SK-N-SH (cell line): Measurements from ENCODE around the gene SAMD4A.

Experiments used
- CTCF ChIP-seq: fragments of 200-600 bp; sonication (generic); IDR thresholded peaks from 2 replicates; pipeline ENCODE4 v1.6.1; 2017; ENCODE audit warnings: antibody characterized with exemption, mild to moderate bottlenecking, moderate library complexity
- POLR2AphosphoS5 ChIP-seq: IDR thresholded peaks from 2 replicates; pipeline ENCODE4 v1.6.1; 2012; ENCODE audit warnings: low read depth, low read length
- RAD21 ChIP-seq: IDR thresholded peaks from 2 replicates; pipeline ENCODE4 v1.6.1; 2012; ENCODE audit warnings: mild to moderate bottlenecking, low read length
- RFX5 ChIP-seq: IDR thresholded peaks from 2 replicates; pipeline ENCODE4 v1.6.1; 2012; ENCODE audit warnings: mild to moderate bottlenecking, improper control_type of control experiment, low read length
- RXRA ChIP-seq: IDR thresholded peaks from 2 replicates; pipeline ENCODE4 v1.4.0; 2012; ENCODE audit warnings: low read depth, mild to moderate bottlenecking, borderline replicate concordance
- TEAD4 ChIP-seq: IDR thresholded peaks from 2 replicates; pipeline ENCODE4 v1.4.0; 2012; ENCODE audit warnings: mild to moderate bottlenecking, borderline replicate concordance; ENCODE audit not compliant: insufficient read depth

GRCh38 chr14:54691525-54692283, 124.8 kb downstream of the SAMD4A start:
- TF ChIP-seq RAD21: peak; percentile 85
- no peak for TF ChIP-seq RXRA
- no peak for TF ChIP-seq RFX5
- no peak for TF ChIP-seq TEAD4
- TF ChIP-seq POLR2AphosphoS5: no peak
- TF ChIP-seq CTCF: peak; percentile 85
